ENCODE results near the gene RABIF.
A peak's percentile ranks its signal among the peaks of the same experiment; 100 is the strongest.
"Not testable (repeated sequence)": the region's sequence is repeated elsewhere in the genome, so short reads cannot be mapped to it uniquely, and the experiment has no call there.

RABIF gene

DNA sequence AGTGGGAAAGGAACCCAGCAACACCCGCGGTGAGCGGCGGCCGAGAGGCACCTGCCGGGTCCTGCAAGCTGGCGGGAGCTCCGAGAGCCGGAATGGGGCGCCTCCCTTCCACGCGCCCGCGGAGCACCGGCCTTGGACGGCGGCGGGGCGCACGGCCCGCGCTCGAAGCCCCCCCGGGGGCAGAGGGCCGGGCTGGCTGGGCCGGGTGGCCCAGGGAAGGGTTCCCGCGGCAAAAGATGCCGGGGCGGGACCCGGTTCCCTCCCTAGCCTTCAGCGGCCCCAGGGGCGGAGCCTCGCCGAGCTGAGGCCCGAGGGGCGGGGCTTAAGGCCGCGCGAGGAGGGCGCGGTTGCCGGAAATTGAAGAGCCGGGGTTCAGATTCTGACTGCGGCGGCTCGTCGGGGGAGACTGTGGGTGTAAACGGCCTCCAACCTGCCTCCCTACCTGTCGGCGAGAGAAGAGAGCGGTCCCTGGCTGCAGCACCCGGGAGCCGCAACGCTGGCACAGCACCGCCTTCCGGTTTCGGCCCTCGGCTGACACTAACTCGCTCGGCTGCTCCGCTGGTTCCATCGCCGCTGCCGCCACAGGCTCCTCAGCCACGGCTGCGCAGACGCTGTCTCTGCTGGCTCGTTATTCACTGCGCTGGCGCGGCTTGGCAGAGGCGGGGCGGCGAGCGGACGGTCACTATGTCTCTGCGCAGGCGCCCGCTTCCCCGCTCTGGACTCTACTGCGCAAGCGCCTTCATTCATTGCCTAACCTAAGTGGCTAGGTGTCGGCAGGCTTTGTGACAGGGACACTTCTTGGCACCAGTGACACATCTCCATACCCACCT, at the start of gene RABIF:
RABIF (minus strand) TSS at position 619 of the 830 bp plus-strand sequence; CDS start at position 568, 51 bp downstream.
- peak; percentile 88 to 94 (median 91) for DNase-seq (ENCODE audit: low read depth in 3 of 3, low spot score in 1 of 3)

- no peak for DNase-seq (ENCODE audit: low read depth in 3 of 3, low spot score in 1 of 3)
These were observed 49.5 kb upstream of the RABIF start for GRCh38 chr1:202938287-202938925.

DNA sequence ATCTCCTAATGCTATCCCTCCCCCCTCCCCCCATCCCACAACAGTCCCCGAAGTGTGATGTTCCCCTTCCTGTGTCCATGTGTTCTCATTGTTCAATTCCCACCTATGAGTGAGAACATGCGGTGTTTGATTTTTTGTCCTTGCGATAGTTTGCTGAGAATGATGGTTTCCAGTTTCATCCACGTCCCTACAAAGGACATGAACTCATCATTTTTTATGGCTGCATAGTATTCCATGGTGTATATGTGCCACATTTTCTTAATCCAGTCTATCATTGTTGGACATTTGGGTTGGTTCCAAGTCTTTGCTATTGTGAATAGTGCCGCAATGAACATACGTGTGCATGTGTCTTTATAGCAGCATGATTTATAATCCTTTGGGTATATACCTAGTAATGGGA, 47.5 kb upstream of the RABIF start:
- not testable (repeated sequence) for DNase-seq (ENCODE audit: low read depth in 3 of 3, low spot score in 1 of 3)

DNA sequence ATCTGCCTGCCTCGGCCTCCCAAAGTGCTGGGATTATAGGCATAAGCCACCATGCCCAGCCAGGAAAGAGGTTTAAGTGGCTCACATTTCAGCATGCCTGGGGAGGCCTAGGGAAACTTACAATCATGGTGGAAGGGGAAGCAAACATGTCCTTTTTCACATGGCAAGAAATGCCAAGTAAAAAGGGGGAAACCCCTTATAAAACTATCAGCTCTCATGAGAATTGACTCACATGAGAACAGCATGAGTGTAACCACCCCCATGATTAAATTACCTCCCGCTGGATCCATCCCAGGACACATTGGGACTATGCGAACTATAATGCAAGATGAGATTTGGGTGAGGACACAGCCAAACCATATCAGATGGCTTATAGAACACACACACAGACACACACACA, 46.9 kb upstream of the RABIF start:
- DNase-seq (ENCODE audit: low read depth in 3 of 3, low spot score in 1 of 3): no peak

GRCh38 chr1:202934755-202935154, 45.8 kb upstream of the RABIF start:
- no peak for DNase-seq (ENCODE audit: low read depth in 3 of 3, low spot score in 1 of 3)

DNA sequence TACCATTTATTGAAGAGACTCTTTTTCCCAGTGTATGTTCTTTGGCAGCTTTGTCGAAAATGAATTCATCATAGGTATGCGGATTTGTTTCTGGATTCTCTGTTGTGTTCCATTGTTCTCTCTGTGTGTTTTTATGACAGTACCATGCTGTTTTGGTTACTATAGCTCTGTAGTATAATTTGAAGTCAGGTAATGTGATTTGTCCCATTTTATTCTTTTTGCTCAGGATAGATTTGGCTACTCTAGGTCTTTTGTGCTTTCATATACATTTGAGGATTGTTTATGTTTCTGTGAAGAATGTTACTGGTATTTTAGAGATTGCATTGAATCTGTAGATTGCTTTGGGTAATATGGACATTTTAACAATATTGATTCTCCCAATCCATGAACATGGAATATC, 43.5 kb upstream of the RABIF start:
- DNase-seq (ENCODE audit: low read depth in 3 of 3, low spot score in 1 of 3): no peak

DNA sequence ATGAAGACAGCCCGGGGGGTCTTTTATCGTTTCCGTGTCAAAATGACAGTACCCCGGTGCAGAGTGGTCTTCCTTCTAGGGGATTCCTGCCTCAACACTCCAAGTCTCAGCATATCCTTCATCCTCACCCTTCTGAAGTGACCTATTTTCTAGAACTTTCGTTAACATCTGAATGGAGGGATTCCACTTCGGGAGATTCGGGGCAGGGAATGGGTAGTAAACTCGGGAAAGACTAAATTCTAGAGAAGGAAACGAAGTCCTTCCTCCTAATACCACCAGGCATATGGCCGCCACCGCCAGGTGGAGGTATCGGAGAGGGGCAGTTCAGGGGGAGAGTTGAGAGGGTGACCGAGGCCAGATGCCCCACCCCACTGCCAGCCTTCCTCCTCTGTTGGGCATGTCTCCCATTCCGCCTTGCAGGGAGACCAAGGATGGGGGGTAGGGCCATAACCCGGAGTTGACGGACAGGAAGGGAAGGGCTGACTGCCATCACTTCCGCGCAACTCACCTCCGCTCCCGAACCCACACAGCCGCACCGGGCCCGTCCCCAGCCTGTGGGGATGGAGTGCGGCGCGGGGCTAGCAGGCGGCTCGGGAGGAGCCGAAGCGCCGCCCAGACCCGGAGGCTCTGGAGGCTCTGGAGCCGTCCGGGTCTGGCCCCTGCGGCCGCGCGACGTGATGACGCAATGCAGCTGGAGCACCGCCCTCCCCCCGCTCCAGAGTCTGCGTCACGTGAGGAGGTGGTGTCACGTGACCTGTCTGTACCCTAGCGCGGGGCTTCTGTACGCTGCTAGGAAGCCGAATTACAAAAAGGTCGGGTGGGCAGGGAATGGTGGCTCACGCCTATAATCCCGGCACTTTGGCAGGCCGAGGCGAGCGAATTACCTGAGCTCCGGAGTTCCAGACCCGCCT, 37.9 kb upstream of the RABIF start, which contains the start of gene KLHL12:
KLHL12 (minus strand) TSS at position 654 of the 911 bp plus-strand sequence. CDS start 2,072 bp downstream, outside the sequence.
- peak; percentile 86 to 92 (median 87) for DNase-seq (ENCODE audit: low read depth in 3 of 3, low spot score in 1 of 3)

- DNase-seq (ENCODE audit: low read depth in 3 of 3, low spot score in 1 of 3): no peak
These were observed 34.6 kb upstream of the RABIF start for GRCh38 chr1:202923533-202923932.

DNA sequence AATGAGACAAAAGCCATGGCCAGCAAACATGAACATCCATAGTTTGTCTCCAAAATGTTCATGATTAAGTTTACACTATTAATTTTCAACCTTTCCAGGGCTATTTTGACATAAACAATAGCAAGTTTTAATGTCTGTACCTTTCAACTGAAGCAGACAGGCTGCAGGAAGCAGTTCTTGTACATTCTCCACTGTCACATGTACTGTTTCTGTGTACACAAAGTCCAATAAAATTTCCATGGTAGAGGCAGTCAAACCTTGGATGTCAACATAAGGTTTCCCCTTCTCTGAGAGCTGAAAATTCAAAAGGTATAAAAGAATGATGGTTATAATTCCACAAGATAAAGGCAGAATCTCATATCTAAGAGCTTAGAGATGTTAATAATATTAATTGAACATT, 30.7 kb upstream of the RABIF start:
- DNase-seq (ENCODE audit: low read depth in 3 of 3, low spot score in 1 of 3): no peak

- no peak for DNase-seq (ENCODE audit: low read depth in 3 of 3, low spot score in 1 of 3)
These were observed 26.2 kb upstream of the RABIF start for GRCh38 chr1:202915146-202915545.

DNA sequence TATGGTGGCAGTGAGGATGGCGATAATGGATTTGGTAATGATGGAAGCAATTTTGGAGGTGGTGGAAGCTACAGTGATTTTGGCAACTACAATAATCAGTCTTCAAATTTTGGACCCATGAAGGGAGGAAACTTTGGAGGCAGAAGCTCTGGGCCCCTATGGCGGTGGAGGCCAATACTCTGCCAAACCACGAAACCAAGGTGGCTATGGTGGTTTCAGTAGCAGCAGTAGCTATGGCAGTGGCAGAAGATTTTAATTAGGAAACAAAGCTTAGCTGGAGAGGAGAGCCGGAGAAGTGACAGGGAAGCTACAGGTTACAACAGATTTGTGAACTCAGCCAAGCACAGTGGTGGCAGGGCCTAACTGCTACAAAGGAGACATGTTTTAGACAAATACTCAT, 23.5 kb upstream of the RABIF start:
- not testable (repeated sequence) for DNase-seq (ENCODE audit: low read depth in 3 of 3, low spot score in 1 of 3)

- DNase-seq (ENCODE audit: low read depth in 3 of 3, low spot score in 1 of 3): no peak
These were observed 20.5 kb upstream of the RABIF start for GRCh38 chr1:202909494-202909893.

DNA sequence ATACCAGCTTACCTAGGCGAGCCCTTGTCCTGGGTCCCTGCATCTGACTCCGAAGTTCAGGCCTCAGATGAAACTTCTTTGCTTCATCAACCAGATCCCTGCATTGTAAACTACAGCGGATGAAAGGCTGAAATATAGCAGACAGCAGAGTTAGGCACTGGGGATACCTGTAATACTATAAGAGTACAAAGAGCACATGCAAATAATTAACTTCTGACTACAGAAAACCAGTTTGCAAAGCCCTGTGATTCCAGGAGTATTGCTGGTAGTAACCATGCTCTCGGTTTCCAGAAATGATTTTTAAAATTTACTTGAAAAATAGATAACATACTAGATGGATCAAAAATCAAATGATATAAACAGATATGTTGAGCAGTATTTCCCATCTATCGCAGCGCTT, 20.0 kb upstream of the RABIF start:
- DNase-seq (ENCODE audit: low read depth in 3 of 3, low spot score in 1 of 3): no peak

- no peak for DNase-seq (ENCODE audit: low read depth in 3 of 3, low spot score in 1 of 3)
These were observed 16.4 kb upstream of the RABIF start for GRCh38 chr1:202905331-202905730.

DNA sequence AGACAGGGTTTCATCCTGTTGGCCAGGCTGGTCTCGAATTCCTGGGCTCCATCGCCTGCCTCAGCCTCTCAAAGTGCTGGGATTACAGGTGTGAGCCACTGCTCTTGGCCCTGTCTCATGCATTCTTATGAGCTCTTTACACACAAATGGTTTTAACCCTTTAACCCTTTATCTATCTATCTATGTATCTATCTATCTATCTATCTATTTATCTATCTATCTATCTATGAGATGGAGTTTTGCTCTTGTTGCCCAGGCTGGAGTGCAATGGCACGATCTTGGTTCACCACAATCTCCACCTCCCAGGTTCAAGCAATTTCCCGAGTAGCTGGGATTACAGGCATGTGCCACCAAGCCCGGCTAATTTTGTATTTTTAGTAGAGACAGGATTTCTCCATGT, 14.9 kb upstream of the RABIF start:
- not testable (repeated sequence) for DNase-seq (ENCODE audit: low read depth in 3 of 3, low spot score in 1 of 3)

DNA sequence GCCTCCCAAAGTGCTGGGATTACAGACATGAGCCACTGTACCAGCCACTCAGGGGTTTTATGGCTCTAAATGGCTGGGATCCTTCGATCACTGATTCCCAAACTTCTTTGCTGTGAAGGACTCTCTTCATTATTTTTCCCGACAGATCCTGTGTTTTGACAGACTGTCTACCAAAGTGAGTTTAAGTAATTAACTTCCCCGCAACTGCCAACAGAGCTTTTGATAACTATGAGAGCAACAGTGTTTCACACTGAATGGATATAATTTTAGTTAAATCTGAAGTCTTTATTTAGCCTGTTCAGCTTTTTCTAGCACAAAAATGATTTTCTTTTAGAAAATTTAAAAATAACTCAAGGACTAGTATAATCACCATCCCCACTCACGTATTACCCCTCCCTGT, 12.6 kb upstream of the RABIF start:
- DNase-seq (ENCODE audit: low read depth in 3 of 3, low spot score in 1 of 3): no peak

DNA sequence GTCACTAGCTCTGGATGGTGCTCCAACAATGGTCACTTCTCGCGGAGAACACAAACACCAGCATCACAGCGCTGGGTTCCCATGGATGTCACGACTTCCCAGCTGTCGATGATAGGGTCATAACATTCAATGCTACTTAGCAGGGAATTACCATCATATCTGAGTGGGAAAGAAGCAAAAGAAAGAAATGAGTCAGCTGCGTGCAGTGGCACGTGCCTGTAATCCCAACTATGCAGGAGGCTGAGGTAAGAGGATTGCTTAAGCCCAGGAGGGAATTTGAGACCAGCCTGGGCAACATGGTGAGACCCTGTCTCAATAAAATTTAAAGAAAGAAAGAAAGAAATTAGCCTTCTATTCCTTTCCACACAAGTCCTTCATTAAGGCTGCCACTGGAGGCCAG, 3.6 kb upstream of the RABIF start:
- no peak for DNase-seq (ENCODE audit: low read depth in 3 of 3, low spot score in 1 of 3)

DNA sequence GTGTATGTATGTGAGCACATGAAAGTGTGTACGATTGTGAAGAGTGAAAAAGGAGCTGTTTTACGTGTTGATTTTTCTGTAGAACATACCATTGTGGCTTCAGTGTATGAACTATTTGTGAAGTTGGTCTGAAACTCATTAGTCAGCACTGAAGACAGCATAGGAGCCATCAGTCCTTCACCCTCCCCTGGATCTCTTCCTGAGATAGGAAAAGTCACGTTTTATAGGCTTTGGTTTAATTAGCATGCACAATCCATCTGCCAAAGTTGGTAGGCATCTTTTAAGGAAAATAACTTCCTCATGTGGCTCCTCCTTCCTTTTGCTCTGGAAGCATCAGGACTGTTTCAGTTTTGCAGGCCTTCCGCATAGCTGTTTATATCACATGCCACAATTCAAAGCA, 1.4 kb upstream of the RABIF start:
- no peak for DNase-seq (ENCODE audit: low read depth in 3 of 3, low spot score in 1 of 3)

DNA sequence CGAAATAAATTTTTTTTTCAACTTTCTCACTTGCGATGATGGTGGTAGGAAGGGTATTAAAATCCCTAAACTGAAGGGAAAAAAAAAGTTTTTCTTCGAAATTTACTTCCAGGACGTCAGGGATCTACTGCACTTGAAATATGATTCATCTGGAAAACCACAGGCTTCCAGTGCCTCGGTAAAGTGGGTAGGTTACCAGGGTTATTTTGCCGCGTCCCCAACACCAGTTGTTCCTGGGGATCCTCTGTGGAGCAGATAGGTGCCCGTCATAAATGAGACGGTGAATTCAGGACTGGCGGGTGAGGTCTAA, 773 bp downstream of the RABIF start:
- DNase-seq (ENCODE audit: low read depth in 3 of 3, low spot score in 1 of 3): no peak

- DNase-seq (ENCODE audit: low read depth in 3 of 3, low spot score in 1 of 3): no peak
These were observed 7.9 kb downstream of the RABIF start for GRCh38 chr1:202880961-202881460.

DNA sequence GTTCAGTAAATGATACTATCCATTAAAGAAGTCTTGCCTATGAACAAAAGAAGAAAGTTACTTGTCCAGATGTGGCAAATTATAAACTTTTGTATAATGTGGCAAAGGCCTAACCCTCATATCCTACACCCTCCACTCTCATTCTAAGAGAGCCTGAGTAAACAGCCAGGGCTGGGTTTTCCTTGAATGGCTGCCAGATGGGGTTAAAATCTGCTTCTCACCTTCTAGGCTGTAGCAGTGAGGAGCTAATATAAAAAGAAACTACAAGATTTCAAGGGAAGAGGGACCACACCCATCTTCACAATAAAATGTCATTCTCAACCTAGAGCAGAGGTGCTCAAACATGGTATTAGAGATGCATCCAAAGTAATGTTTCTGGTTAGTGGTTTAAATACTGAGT, 8.9 kb downstream of the RABIF start:
- no peak for DNase-seq (ENCODE audit: low read depth in 3 of 3, low spot score in 1 of 3)
